Stimulated activated memory B cell treated with anti-CD40 and anti-IgM and Interleukin-4, amounts not matched to agents 10 μg/mL and 1 μg/mL and 100 μg/mL, for 72 hours (primary cell): ENCODE measurements around the gene MEX3D.

ENCODE experiments used
- ATAC-seq: fragments of 150-1000 bp; cut with Tn5 transposase; 2 replicates; pipeline ENCODE4 v1.10.0; 2021
- H3K27ac Mint-ChIP-seq: one replicate; pipeline ENCODE4 v1.8.0; 2022; ENCODE audit warnings: mild to moderate bottlenecking, mixed read lengths
- H3K27me3 Mint-ChIP-seq: one replicate; pipeline ENCODE4 v1.8.0; 2022; ENCODE audit warnings: mixed read lengths
- H3K36me3 Mint-ChIP-seq: one replicate; pipeline ENCODE4 v1.8.0; 2022; ENCODE audit warnings: mixed read lengths
- H3K4me1 Mint-ChIP-seq: one replicate; pipeline ENCODE4 v1.8.0; 2022; ENCODE audit warnings: mixed read lengths
- H3K4me3 Mint-ChIP-seq: one replicate; pipeline ENCODE4 v1.8.0; 2022; ENCODE audit warnings: mild to moderate bottlenecking, moderate library complexity, mixed read lengths
- H3K9me3 Mint-ChIP-seq: one replicate; pipeline ENCODE4 v1.8.0; 2022; ENCODE audit warnings: mixed read lengths

Gene MEX3D

GRCh38 chr19:1605236-1606137, 37.4 kb upstream of the MEX3D start, which contains the start of gene UQCR11:
TSS of gene UQCR11 (minus strand) at chr19:1605462. CDS start at chr19:1605409, 53 bp downstream.
- Mint-ChIP-seq H3K27ac (peak within 1 kb of the TSS; percentile 94), H3K27me3 (no peaks in the 10 kb centered on the region), H3K4me1 (peaks cover 59% of the 10 kb centered on the region)

GRCh38 chr19:1602091-1602707, 34.1 kb upstream of the MEX3D start:
- Mint-ChIP-seq H3K27me3 (no peaks in the 10 kb centered on the region), H3K4me1 (peaks cover 42% of the 10 kb centered on the region), H3K36me3 (peaks cover 8% of the 10 kb centered on the region), H3K27ac (no peak overlapping the region), H3K4me3 (no peak overlapping the region), H3K9me3 (no peaks in the 10 kb centered on the region)
- ATAC-seq = no peak

More at GRCh38 chr19:1605236-1606137, 37.4 kb upstream of the MEX3D start, which contains the start of gene UQCR11:
- H3K4me3 Mint-ChIP-seq = peak within 1 kb of the TSS; percentile 95
- peak; percentile 95 for ATAC-seq
- peaks cover 9% of the 10 kb centered on the region for H3K36me3 Mint-ChIP-seq
- H3K9me3 Mint-ChIP-seq = no peaks in the 10 kb centered on the region

- Mint-ChIP-seq H3K9me3 (no peaks in the 10 kb centered on the region), H3K4me1 (peaks cover 43% of the 10 kb centered on the region), H3K27ac (no peak overlapping the region), H3K36me3 (peaks cover 12% of the 10 kb centered on the region), H3K4me3 (no peak overlapping the region), H3K27me3 (no peaks in the 10 kb centered on the region)
- no peak for ATAC-seq
Measured at GRCh38 chr19:1601613-1602064, 33.5 kb upstream of the MEX3D start.

GRCh38 chr19:1599460-1599846, 31.3 kb upstream of the MEX3D start:
- peaks cover 22% of the 10 kb centered on the region for H3K36me3 Mint-ChIP-seq
- no peaks in the 10 kb centered on the region for H3K27me3 Mint-ChIP-seq
- no peak overlapping the region for H3K4me3 Mint-ChIP-seq
- ATAC-seq = no peak
- H3K27ac Mint-ChIP-seq = no peak overlapping the region
- H3K9me3 Mint-ChIP-seq = no peaks in the 10 kb centered on the region
- peaks cover 26% of the 10 kb centered on the region for H3K4me1 Mint-ChIP-seq

- Mint-ChIP-seq H3K27ac (no peak overlapping the region), H3K4me3 (no peak overlapping the region), H3K4me1 (peaks cover 20% of the 10 kb centered on the region), H3K9me3 (no peaks in the 10 kb centered on the region), H3K27me3 (no peaks in the 10 kb centered on the region), H3K36me3 (peaks cover 22% of the 10 kb centered on the region)
- ATAC-seq = peak; percentile 17
Measured at GRCh38 chr19:1598777-1599459, 30.8 kb upstream of the MEX3D start.

- H3K36me3 Mint-ChIP-seq = peaks cover 22% of the 10 kb centered on the region
- ATAC-seq = no peak
Measured at GRCh38 chr19:1593501-1593772, 25.3 kb upstream of the MEX3D start.

GRCh38 chr19:1592755-1593500, 24.8 kb upstream of the MEX3D start, which contains the start of gene MBD3:
TSS of gene MBD3 (minus strand) at chr19:1592865. CDS start at chr19:1592631, 234 bp downstream.
- ATAC-seq = peak; percentile 92
- Mint-ChIP-seq H3K27ac (peak within 1 kb of the TSS; percentile 92), H3K4me3 (peak within 1 kb of the TSS; percentile 92), H3K36me3 (peaks cover 21% of the 10 kb centered on the region), H3K27me3 (no peaks in the 10 kb centered on the region), H3K9me3 (no peaks in the 10 kb centered on the region), H3K4me1 (peaks cover 44% of the 10 kb centered on the region)

More at GRCh38 chr19:1593501-1593772, 25.3 kb upstream of the MEX3D start:
- Mint-ChIP-seq H3K4me1 (peaks cover 42% of the 10 kb centered on the region), H3K27me3 (no peaks in the 10 kb centered on the region), H3K4me3 (peak overlapping the region; percentile 92), H3K27ac (peak overlapping the region; percentile 92), H3K9me3 (no peaks in the 10 kb centered on the region)

GRCh38 chr19:1592024-1592754, 24.1 kb upstream of the MEX3D start:
- H3K36me3 Mint-ChIP-seq = peaks cover 13% of the 10 kb centered on the region
- peaks cover 45% of the 10 kb centered on the region for H3K4me1 Mint-ChIP-seq
- H3K4me3 Mint-ChIP-seq = peak overlapping the region; percentile 88
- no peaks in the 10 kb centered on the region for H3K9me3 Mint-ChIP-seq
- no peaks in the 10 kb centered on the region for H3K27me3 Mint-ChIP-seq
- peak; percentile 91 for ATAC-seq
- peak overlapping the region; percentile 92 for H3K27ac Mint-ChIP-seq

- ATAC-seq = no peak
Measured at GRCh38 chr19:1591421-1592023, 23.4 kb upstream of the MEX3D start.

GRCh38 chr19:1590641-1591397, 22.7 kb upstream of the MEX3D start:
- ATAC-seq = no peak
- peaks cover 9% of the 10 kb centered on the region for H3K36me3 Mint-ChIP-seq

More at GRCh38 chr19:1591421-1592023, 23.4 kb upstream of the MEX3D start:
- H3K4me1 Mint-ChIP-seq = peaks cover 41% of the 10 kb centered on the region
- H3K27ac Mint-ChIP-seq = peak overlapping the region; percentile 92
- H3K36me3 Mint-ChIP-seq = peaks cover 10% of the 10 kb centered on the region
- H3K27me3 Mint-ChIP-seq = no peaks in the 10 kb centered on the region
- no peaks in the 10 kb centered on the region for H3K9me3 Mint-ChIP-seq
- H3K4me3 Mint-ChIP-seq = peak overlapping the region; percentile 88

GRCh38 chr19:1587872-1588271, 19.7 kb upstream of the MEX3D start:
- Mint-ChIP-seq H3K27me3 (no peaks in the 10 kb centered on the region), H3K4me3 (no peak overlapping the region), H3K9me3 (no peaks in the 10 kb centered on the region), H3K27ac (no peak overlapping the region), H3K4me1 (peaks cover 38% of the 10 kb centered on the region), H3K36me3 (peaks cover 17% of the 10 kb centered on the region)
- no peak for ATAC-seq

More at GRCh38 chr19:1590641-1591397, 22.7 kb upstream of the MEX3D start:
- H3K27me3 Mint-ChIP-seq = no peaks in the 10 kb centered on the region
- H3K4me3 Mint-ChIP-seq = peak overlapping the region; percentile 88
- no peaks in the 10 kb centered on the region for H3K9me3 Mint-ChIP-seq
- peak overlapping the region; percentile 92 for H3K27ac Mint-ChIP-seq
- peaks cover 42% of the 10 kb centered on the region for H3K4me1 Mint-ChIP-seq

GRCh38 chr19:1585243-1585580, 17.1 kb upstream of the MEX3D start:
- H3K36me3 Mint-ChIP-seq = peaks cover 38% of the 10 kb centered on the region
- no peaks in the 10 kb centered on the region for H3K9me3 Mint-ChIP-seq
- no peak overlapping the region for H3K4me3 Mint-ChIP-seq
- ATAC-seq = peak; percentile 8
- peaks cover 23% of the 10 kb centered on the region for H3K4me1 Mint-ChIP-seq
- no peak overlapping the region for H3K27ac Mint-ChIP-seq
- H3K27me3 Mint-ChIP-seq = no peaks in the 10 kb centered on the region

GRCh38 chr19:1584500-1585242, 16.5 kb upstream of the MEX3D start:
- peaks cover 44% of the 10 kb centered on the region for H3K36me3 Mint-ChIP-seq
- H3K27ac Mint-ChIP-seq = no peak overlapping the region
- H3K27me3 Mint-ChIP-seq = no peaks in the 10 kb centered on the region
- ATAC-seq = peak; percentile 75
- H3K4me3 Mint-ChIP-seq = no peak overlapping the region
- no peaks in the 10 kb centered on the region for H3K9me3 Mint-ChIP-seq
- peaks cover 17% of the 10 kb centered on the region for H3K4me1 Mint-ChIP-seq
